GM12864 (cell line): Measurements from ENCODE around the gene JUND.
A peak's percentile ranks its signal among the peaks of the same experiment; 100 is the strongest.

Experiments
- DNase-seq: peaks from one replicate; pipeline ENCODE4 v3.0.0-alpha.2; 2011; ENCODE audit warnings: low read depth
- H3K4me3 ChIP-seq: 2 replicates; pipeline ENCODE4 v1.5.1; 2011; ENCODE audit warnings: mild to moderate bottlenecking, low read depth, low read length, control low read depth
- TF ChIP-seq, protein P1 (sequence below): IDR thresholded peaks from 2 replicates; pipeline ENCODE4 v1.5.1; 2011; ENCODE audit warnings: low read depth, mild to moderate bottlenecking, moderate library complexity, low read length, control low read depth, inconsistent platforms; ENCODE audit errors: missing control alignments

The JUND gene

DNA sequence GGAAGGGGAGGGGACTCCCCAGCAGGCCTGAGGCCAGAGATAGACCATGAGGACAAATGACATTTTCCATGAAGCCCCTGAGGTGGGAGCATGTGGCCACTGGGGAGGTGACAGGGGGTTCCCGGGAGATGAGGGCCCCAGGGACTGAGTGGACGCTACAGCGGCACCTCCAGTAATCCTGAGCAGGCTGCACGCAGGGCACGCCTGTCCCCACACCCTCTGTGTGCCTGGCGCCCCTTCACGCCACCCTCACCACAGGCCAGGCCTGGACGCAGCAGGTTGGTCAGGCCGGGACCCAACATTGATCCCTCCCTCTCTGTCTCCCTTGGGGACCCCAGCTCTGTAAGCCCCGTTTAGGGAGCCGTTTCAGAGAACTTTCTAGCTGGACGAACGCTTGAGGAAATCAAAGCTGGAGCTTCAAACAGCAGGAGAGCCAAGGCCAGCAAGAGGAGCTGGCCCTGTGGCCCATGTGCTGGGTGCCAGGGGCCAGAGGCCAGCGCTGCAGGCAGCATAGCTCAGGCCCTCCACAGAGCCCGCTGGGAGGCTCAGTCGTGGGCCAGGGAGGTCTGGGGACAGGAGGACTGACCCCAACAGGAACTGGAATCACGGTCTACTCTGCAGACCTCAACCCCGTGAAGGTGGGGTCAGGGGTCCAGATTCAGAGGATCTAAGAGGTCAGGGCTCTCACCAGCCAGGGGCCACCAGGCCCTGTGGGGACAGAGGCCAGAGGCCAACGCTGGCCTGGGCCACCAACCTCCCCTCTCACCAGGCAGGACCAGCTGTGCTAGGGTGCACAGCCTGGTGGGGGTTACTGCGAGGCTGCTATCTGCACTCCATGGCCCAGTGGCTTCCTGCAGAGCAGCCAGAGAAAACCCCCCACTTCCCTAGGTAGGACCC lies 26.9 kb upstream of the JUND start:
- no peak for DNase-seq
- TF ChIP-seq, protein P1, sequence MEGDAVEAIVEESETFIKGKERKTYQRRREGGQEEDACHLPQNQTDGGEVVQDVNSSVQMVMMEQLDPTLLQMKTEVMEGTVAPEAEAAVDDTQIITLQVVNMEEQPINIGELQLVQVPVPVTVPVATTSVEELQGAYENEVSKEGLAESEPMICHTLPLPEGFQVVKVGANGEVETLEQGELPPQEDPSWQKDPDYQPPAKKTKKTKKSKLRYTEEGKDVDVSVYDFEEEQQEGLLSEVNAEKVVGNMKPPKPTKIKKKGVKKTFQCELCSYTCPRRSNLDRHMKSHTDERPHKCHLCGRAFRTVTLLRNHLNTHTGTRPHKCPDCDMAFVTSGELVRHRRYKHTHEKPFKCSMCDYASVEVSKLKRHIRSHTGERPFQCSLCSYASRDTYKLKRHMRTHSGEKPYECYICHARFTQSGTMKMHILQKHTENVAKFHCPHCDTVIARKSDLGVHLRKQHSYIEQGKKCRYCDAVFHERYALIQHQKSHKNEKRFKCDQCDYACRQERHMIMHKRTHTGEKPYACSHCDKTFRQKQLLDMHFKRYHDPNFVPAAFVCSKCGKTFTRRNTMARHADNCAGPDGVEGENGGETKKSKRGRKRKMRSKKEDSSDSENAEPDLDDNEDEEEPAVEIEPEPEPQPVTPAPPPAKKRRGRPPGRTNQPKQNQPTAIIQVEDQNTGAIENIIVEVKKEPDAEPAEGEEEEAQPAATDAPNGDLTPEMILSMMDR: no peak
- H3K4me3 ChIP-seq: no peak overlapping the region

GRCh38 chr19:18307271-18307681 lies 25.9 kb upstream of the JUND start:
- TF ChIP-seq, protein P1: peak; percentile 27
- no peak overlapping the region for H3K4me3 ChIP-seq
- DNase-seq: no peak

- TF ChIP-seq, protein P1: no peak
- no peak for DNase-seq
- H3K4me3 ChIP-seq: peak overlapping the region; percentile 11; the same call in 1 of the 2 replicates
Observed at GRCh38 chr19:18306888-18307260, 25.5 kb upstream of the JUND start.

- DNase-seq: no peak
- peak overlapping the region; percentile 11; the same call in 1 of the 2 replicates for H3K4me3 ChIP-seq
- TF ChIP-seq, protein P1: no peak
Observed at GRCh38 chr19:18306209-18306887, 24.9 kb upstream of the JUND start.

GRCh38 chr19:18304458-18305310 lies 23.3 kb upstream of the JUND start:
- peak overlapping the region; percentile 63 for H3K4me3 ChIP-seq
- TF ChIP-seq, protein P1: no peak
- DNase-seq: no peak

- peak overlapping the region; percentile 63 for H3K4me3 ChIP-seq
- TF ChIP-seq, protein P1: no peak
- no peak for DNase-seq
Observed at GRCh38 chr19:18304208-18304457, 22.7 kb upstream of the JUND start.
